GM12872 (cell line): ENCODE measurements around the gene TBC1D14.

Source experiments
- CTCF ChIP-seq: IDR thresholded peaks from 3 replicates; pipeline ENCODE4 v1.5.1; 2011; ENCODE audit warnings: low read depth, mild to moderate bottlenecking, low read length, moderate library complexity; ENCODE audit not compliant: insufficient read depth

Gene TBC1D14

GRCh38 chr4:6923507-6923906, 13.9 kb downstream of the TBC1D14 start:
- no peak for TF ChIP-seq CTCF

- no peak for TF ChIP-seq CTCF
Measured at GRCh38 chr4:6924361-6924779, 14.7 kb downstream of the TBC1D14 start.

GRCh38 chr4:6925357-6925836, 15.8 kb downstream of the TBC1D14 start:
- no peak for TF ChIP-seq CTCF

GRCh38 chr4:6926081-6926480, 16.5 kb downstream of the TBC1D14 start:
- no peak for TF ChIP-seq CTCF

GRCh38 chr4:6926681-6927478, 17.3 kb downstream of the TBC1D14 start:
- TF ChIP-seq CTCF: no peak

- no peak for TF ChIP-seq CTCF
Measured at GRCh38 chr4:6928081-6928480, 18.5 kb downstream of the TBC1D14 start.

- no peak for TF ChIP-seq CTCF
Measured at GRCh38 chr4:6929339-6929811, 19.7 kb downstream of the TBC1D14 start.
